Uterus (tissue), 4 donors: Measurements from ENCODE around the gene HS3ST6. TPM values are rescaled to one million over a fixed set of nuclear protein-coding genes. Genes with fewer than 3 reads are reported as not detected.

Source experiments
- DNase-seq, 2 donors: peaks; one replicate each; pipeline ENCODE4 v3.0.0-alpha.2; 2019 to 2020
- H3K27ac ChIP-seq, 2 donors: fragments of 200-600 bp; sonication (generic); 1 replicate in 1 of 2; 2 replicates in 1 of 2; pipeline ENCODE4 v1.5.1; 2016 to 2018
- H3K27me3 ChIP-seq, 2 donors: fragments of 200-600 bp; sonication (generic); one replicate each; pipeline ENCODE4 v1.5.1; 2018 to 2019; ENCODE audit warnings: control low read depth in 1 of 2
- H3K36me3 ChIP-seq, 2 donors: fragments of 200-600 bp; sonication (generic); one replicate each; pipeline ENCODE4 v1.5.1; 2019; ENCODE audit warnings: control low read depth in 1 of 2
- H3K4me1 ChIP-seq, 2 donors: fragments of 200-600 bp; sonication (generic); one replicate each; pipeline ENCODE4 v1.5.1; 2018 to 2019; ENCODE audit warnings: control low read depth in 1 of 2
- H3K4me3 ChIP-seq, 2 donors: fragments of 200-600 bp; sonication (generic); 1 replicate in 1 of 2; 2 replicates in 1 of 2; pipeline ENCODE4 v1.5.1; 2018 to 2019; ENCODE audit warnings: mild to moderate bottlenecking in 1 of 2
- H3K9me3 ChIP-seq, 2 donors: fragments of 200-600 bp; sonication (generic); one replicate each; pipeline ENCODE4 v1.5.1; 2019; ENCODE audit warnings: control low read depth in 1 of 2
- CTCF ChIP-seq, 4 experiments: fragments of 200-600 bp in 2 of 4; fragments of 450-650 bp in 2 of 4; sonication (generic) in 2 of 4; IDR thresholded peaks; one replicate each; pipeline ENCODE4 v1.5.1; 2016 to 2019; ENCODE audit warnings: antibody characterized with exemption in 4 of 4, mild to moderate bottlenecking in 2 of 4, moderate library complexity in 1 of 4
- POLR2A ChIP-seq, 2 donors: fragments of 450-650 bp; IDR thresholded peaks; one replicate each; pipeline ENCODE4 v1.6.1; 2016; ENCODE audit warnings: antibody characterized with exemption in 2 of 2, mild to moderate bottlenecking in 1 of 2, moderate library complexity in 1 of 2
- intact Hi-C: fragments of 100-400 bp; cut with DNase I; formaldehyde crosslinking; loops from one replicate; pipeline ENCODE4 v1.15.1; 2023; ENCODE audit warnings: low total_unique reads
- total RNA-seq, 4 donors: library from RNA; depleted of rRNA in 3 of 4; stranded (reverse); fragments of >200 nt in 3 of 4; gene quantifications; one replicate each; pipeline versions ENCODE4 v1.1.0 to v1.2.4, GENCODE V29; 2014 to 2023
- donor health status: DM: yes; HTN: yes; CAD: no.

HS3ST6 gene
- total RNA-seq, 4 donors from 2014 or later = not detected

- Histone ChIP-seq H3K36me3 (no peaks in the 10 kb centered on the region), H3K4me1 (peaks cover 0 to 5% of the 10 kb centered on the region in 2 donors), H3K27me3 (no peaks in the 10 kb centered on the region), H3K27ac (no peak overlapping the region), H3K9me3 (no peaks in the 10 kb centered on the region), H3K4me3 (no peak overlapping the region)
- intact Hi-C loops = no loop called here
- no peak for TF ChIP-seq POLR2A (IDR thresholded peaks at IDR 0.05)
- no peak for TF ChIP-seq CTCF (IDR thresholded peaks at IDR 0.05)
- no peak for DNase-seq
Measured at GRCh38 chr16:1944612-1945199, 26.5 kb upstream of the HS3ST6 start.

GRCh38 chr16:1942810-1943726, 24.9 kb upstream of the HS3ST6 start, which contains the start of gene MSRB1:
TSS of gene MSRB1 (minus strand) at chr16:1943199. CDS start at chr16:1943156, 43 bp downstream.
- H3K27me3 ChIP-seq = no peaks in the 10 kb centered on the region
- peak; percentile 80 to 91 for TF ChIP-seq POLR2A (IDR thresholded peaks at IDR 0.05)
- peak in 1 of 4 experiments; percentile 33 for TF ChIP-seq CTCF (IDR thresholded peaks at IDR 0.05)
- intact Hi-C loops = no loop called here

GRCh38 chr16:1942047-1942809, 24.0 kb upstream of the HS3ST6 start:
- intact Hi-C loops = no loop called here
- Histone ChIP-seq H3K27me3 (no peaks in the 10 kb centered on the region), H3K27ac (peak overlapping the region; percentile 55 to 81), H3K36me3 (no peaks in the 10 kb centered on the region), H3K4me3 (peak overlapping the region; percentile 88 to 99), H3K9me3 (no peaks in the 10 kb centered on the region), H3K4me1 (peaks cover 0 to 5% of the 10 kb centered on the region in 2 donors)
- no peak for DNase-seq
- TF ChIP-seq POLR2A (IDR thresholded peaks at IDR 0.05) = no peak
- TF ChIP-seq CTCF (IDR thresholded peaks at IDR 0.05) = no peak

More at GRCh38 chr16:1942810-1943726, 24.9 kb upstream of the HS3ST6 start, which contains the start of gene MSRB1:
- peak; percentile 99 to 100 for DNase-seq
- Histone ChIP-seq H3K4me1 (peaks cover 0 to 5% of the 10 kb centered on the region in 2 donors), H3K4me3 (peak within 1 kb of the TSS; percentile 88 to 99), H3K36me3 (no peaks in the 10 kb centered on the region), H3K9me3 (no peaks in the 10 kb centered on the region), H3K27ac (peak within 1 kb of the TSS; percentile 59 to 81)

- no peaks in the 10 kb centered on the region for H3K36me3 ChIP-seq
- intact Hi-C loops = no loop called here
- H3K27me3 ChIP-seq = no peaks in the 10 kb centered on the region
- H3K9me3 ChIP-seq = no peaks in the 10 kb centered on the region
- TF ChIP-seq POLR2A (IDR thresholded peaks at IDR 0.05) (no peak), CTCF (IDR thresholded peaks at IDR 0.05) (no peak)
- peaks cover 0 to 5% of the 10 kb centered on the region in 2 donors for H3K4me1 ChIP-seq
- no peak overlapping the region for H3K4me3 ChIP-seq
- no peak overlapping the region for H3K27ac ChIP-seq
- no peak for DNase-seq
Measured at GRCh38 chr16:1941162-1942046, 23.2 kb upstream of the HS3ST6 start.
